ENCODE measurements around the gene CENPP. TPM values are rescaled to one million over a fixed set of nuclear protein-coding genes. Genes with fewer than 3 reads are reported as not detected.

CENPP gene
- polyA plus RNA-seq, 2 of the 4 experiments (the other 2 are of a cell fraction) = 7.2 to 13.4 TPM

GRCh38 chr9:92444841-92445240, 119.1 kb downstream of the CENPP start:
- ChIA-PET CTCF (interaction anchor here (1.0 to 1.3 kb wide), 2 partner anchors 306 to 309 kb away, joined by 4 read pairs; no protein-coding TSS in a partner anchor), POLR2A (no interaction called here)
- Histone ChIP-seq H3K27ac (no peak overlapping the region), H3K4me3 (no peak overlapping the region), H3K9me3 (no peaks in the 10 kb centered on the region), H3K4me2 (no peak overlapping the region), H3K4me1 (no peaks in the 10 kb centered on the region)
- FAIRE-seq (no peak), ATAC-seq (no peak), DNase-seq (ENCODE audit: low read depth in 1 of 2, low spot score in 1 of 2) (no peak)
- 92% methylated on average over 3 of the region's 4 CpGs for WGBS (ENCODE audit: missing lambda C conversion rate)
- no peak for TF ChIP-seq NR3C1 (IDR thresholded peaks at IDR 0.05)
- TF ChIP-seq RFX5 (IDR thresholded peaks at IDR 0.05) = no peak
- TF ChIP-seq PHF8 (IDR thresholded peaks at IDR 0.05; ENCODE audit: borderline replicate concordance, low read depth) = no peak
- no peak for TF ChIP-seq EHF (CRISPR knock-in tag; IDR thresholded peaks at IDR 0.05)
- TF ChIP-seq TP53 (CRISPR knock-in tag; IDR thresholded peaks at IDR 0.05) = no peak
- TF ChIP-seq MAZ (IDR thresholded peaks at IDR 0.05; ENCODE audit: borderline replicate concordance, low read depth, low read length) = no peak
- no peak for TF ChIP-seq ZC3H11A (IDR thresholded peaks at IDR 0.05)
- no peak for TF ChIP-seq RNF2 (IDR thresholded peaks at IDR 0.05; ENCODE audit: borderline replicate concordance, low read depth)
- TF ChIP-seq HOXA7 (CRISPR knock-in tag; IDR thresholded peaks at IDR 0.05) = no peak
- TF ChIP-seq HEYL (CRISPR knock-in tag; IDR thresholded peaks at IDR 0.05) = no peak
- no peak for TF ChIP-seq JUN (IDR thresholded peaks at IDR 0.05)
- no peak for TF ChIP-seq E2F6 (IDR thresholded peaks at IDR 0.05; ENCODE audit: borderline replicate concordance, low read depth)
- TF ChIP-seq RCOR1 (IDR thresholded peaks at IDR 0.05; ENCODE audit: low read depth, low read length) = no peak
- no peak for TF ChIP-seq HES2 (IDR thresholded peaks at IDR 0.05)
- no peak for TF ChIP-seq ZFP36 (IDR thresholded peaks at IDR 0.05; ENCODE audit: borderline replicate concordance, partially characterized antibody)
- TF ChIP-seq BCL3 (IDR thresholded peaks at IDR 0.05) = no peak

GRCh38 chr9:92446536-92446935, 120.8 kb downstream of the CENPP start:
- no peaks in the 10 kb centered on the region for H3K4me1 ChIP-seq
- TF ChIP-seq CHD4 (IDR thresholded peaks at IDR 0.05; ENCODE audit: borderline replicate concordance) = no peak
- no peak for TF ChIP-seq BCL3 (IDR thresholded peaks at IDR 0.05)
- no peak for TF ChIP-seq MAFK (IDR thresholded peaks at IDR 0.05; ENCODE audit: partially characterized antibody)
- no peak for TF ChIP-seq USF2 (IDR thresholded peaks at IDR 0.05)
- no peak for TF ChIP-seq ATOH8 (CRISPR knock-in tag; IDR thresholded peaks at IDR 0.05; ENCODE audit: low read depth)
- TF ChIP-seq MYC (IDR thresholded peaks at IDR 0.05; ENCODE audit: borderline replicate concordance, low read length) = no peak
- TF ChIP-seq RAD21 (conservative IDR thresholded peaks at IDR 0.05 in 1 of 2, IDR thresholded peaks at IDR 0.05 in 1 of 2) = no peak
- no peak for TF ChIP-seq JUN (IDR thresholded peaks at IDR 0.05)
- no peak for TF ChIP-seq CHD2 (IDR thresholded peaks at IDR 0.05; ENCODE audit: low read length, partially characterized antibody)
- no peak for TF ChIP-seq E2F6 (IDR thresholded peaks at IDR 0.05; ENCODE audit: borderline replicate concordance, low read depth)
- no peak for TF ChIP-seq CBX8 (IDR thresholded peaks at IDR 0.05)
- TF ChIP-seq FOXS1 (CRISPR knock-in tag; IDR thresholded peaks at IDR 0.05) = no peak
- TF ChIP-seq POLR2AphosphoS2 (conservative IDR thresholded peaks at IDR 0.05; ENCODE audit: low read length) = no peak
- no peak for TF ChIP-seq FOSB (CRISPR knock-in tag; IDR thresholded peaks at IDR 0.05)
- no peak for TF ChIP-seq REST (IDR thresholded peaks at IDR 0.05)
- TF ChIP-seq TFCP2L1 (CRISPR knock-in tag; IDR thresholded peaks at IDR 0.05) = no peak
- ChIA-PET CTCF (interaction anchor here (1.7 kb wide), 1 partner anchor 188 kb away, joined by 7 read pairs; no protein-coding TSS in a partner anchor), POLR2A (no interaction called here)
- no peak overlapping the region for H3K4me2 ChIP-seq
- ATAC-seq = no peak
- no peaks in the 10 kb centered on the region for H3K9me3 ChIP-seq
- no peak for FAIRE-seq
- DNase-seq (ENCODE audit: low read depth in 1 of 2, low spot score in 1 of 2) = no peak
- H3K4me3 ChIP-seq = no peak overlapping the region
- H3K27ac ChIP-seq = no peak overlapping the region

Data from A549 (cell line).